Panc1 (cell line): ENCODE results near the gene PJA2.

Source experiments
- POLR2AphosphoS5 ChIP-seq: IDR thresholded peaks from 2 replicates; pipeline ENCODE4 v1.6.1; 2012; ENCODE audit warnings: mild to moderate bottlenecking, low read depth, low read length, moderate library complexity
- TF ChIP-seq, protein P1 (sequence below): fragments of 450-650 bp; IDR thresholded peaks from 2 replicates; pipeline ENCODE4 v1.5.1; 2017; ENCODE audit warnings: mild to moderate bottlenecking
- TF ChIP-seq, protein P2 (sequence below), 2 experiments: IDR thresholded peaks; 2 replicates each; pipeline ENCODE4 v1.6.1; 2011 to 2012; ENCODE audit warnings: low read depth in 2 of 2, control low read depth in 1 of 2, low read length in 1 of 2, mild to moderate bottlenecking in 1 of 2, moderate library complexity in 1 of 2; ENCODE audit not compliant: insufficient read depth in 1 of 2

DNA sequence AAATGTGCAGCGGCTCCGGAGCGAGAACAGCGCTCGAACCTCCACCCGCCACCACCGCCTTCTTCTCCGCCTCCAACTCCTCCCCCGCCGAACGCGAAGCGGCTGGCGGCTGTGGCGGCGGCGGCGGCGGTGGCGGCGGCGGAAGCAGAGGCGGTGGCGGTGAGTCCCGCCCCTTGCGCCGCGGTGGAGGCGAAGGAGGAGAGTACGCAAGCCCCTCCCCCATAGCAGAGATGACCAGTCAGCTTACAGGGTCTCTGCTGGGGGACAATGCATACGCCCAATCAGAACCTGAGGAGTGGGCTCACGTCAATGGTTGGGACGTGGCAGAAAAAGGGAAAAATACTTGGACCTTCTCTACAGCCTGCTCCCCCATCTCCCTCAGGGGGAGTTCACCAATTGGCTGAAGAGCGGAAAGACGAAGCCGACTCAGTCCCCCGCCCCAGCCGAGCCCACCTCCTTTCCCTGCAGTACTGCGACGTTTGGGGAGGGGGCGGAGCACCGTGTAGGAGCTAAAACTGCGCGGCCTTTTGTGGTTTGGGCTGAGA is at the start of gene PJA2:
- TF ChIP-seq, protein P1, sequence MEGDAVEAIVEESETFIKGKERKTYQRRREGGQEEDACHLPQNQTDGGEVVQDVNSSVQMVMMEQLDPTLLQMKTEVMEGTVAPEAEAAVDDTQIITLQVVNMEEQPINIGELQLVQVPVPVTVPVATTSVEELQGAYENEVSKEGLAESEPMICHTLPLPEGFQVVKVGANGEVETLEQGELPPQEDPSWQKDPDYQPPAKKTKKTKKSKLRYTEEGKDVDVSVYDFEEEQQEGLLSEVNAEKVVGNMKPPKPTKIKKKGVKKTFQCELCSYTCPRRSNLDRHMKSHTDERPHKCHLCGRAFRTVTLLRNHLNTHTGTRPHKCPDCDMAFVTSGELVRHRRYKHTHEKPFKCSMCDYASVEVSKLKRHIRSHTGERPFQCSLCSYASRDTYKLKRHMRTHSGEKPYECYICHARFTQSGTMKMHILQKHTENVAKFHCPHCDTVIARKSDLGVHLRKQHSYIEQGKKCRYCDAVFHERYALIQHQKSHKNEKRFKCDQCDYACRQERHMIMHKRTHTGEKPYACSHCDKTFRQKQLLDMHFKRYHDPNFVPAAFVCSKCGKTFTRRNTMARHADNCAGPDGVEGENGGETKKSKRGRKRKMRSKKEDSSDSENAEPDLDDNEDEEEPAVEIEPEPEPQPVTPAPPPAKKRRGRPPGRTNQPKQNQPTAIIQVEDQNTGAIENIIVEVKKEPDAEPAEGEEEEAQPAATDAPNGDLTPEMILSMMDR: no peak
- TF ChIP-seq, protein P2, sequence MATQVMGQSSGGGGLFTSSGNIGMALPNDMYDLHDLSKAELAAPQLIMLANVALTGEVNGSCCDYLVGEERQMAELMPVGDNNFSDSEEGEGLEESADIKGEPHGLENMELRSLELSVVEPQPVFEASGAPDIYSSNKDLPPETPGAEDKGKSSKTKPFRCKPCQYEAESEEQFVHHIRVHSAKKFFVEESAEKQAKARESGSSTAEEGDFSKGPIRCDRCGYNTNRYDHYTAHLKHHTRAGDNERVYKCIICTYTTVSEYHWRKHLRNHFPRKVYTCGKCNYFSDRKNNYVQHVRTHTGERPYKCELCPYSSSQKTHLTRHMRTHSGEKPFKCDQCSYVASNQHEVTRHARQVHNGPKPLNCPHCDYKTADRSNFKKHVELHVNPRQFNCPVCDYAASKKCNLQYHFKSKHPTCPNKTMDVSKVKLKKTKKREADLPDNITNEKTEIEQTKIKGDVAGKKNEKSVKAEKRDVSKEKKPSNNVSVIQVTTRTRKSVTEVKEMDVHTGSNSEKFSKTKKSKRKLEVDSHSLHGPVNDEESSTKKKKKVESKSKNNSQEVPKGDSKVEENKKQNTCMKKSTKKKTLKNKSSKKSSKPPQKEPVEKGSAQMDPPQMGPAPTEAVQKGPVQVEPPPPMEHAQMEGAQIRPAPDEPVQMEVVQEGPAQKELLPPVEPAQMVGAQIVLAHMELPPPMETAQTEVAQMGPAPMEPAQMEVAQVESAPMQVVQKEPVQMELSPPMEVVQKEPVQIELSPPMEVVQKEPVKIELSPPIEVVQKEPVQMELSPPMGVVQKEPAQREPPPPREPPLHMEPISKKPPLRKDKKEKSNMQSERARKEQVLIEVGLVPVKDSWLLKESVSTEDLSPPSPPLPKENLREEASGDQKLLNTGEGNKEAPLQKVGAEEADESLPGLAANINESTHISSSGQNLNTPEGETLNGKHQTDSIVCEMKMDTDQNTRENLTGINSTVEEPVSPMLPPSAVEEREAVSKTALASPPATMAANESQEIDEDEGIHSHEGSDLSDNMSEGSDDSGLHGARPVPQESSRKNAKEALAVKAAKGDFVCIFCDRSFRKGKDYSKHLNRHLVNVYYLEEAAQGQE (IDR thresholded peaks at IDR 0.05; ENCODE audit: insufficient read depth in 1 of 2, low read depth in 2 of 2, low read length in 1 of 2): no peak
- no peak for TF ChIP-seq POLR2AphosphoS5
